HG03064 (cell line): Measurements from ENCODE around the gene FNBP1.

ENCODE experiments used
- ATAC-seq: cut with Tn5 transposase; IDR thresholded peaks from one replicate; pipeline ENCODE4 v1.9.1; 2021; ENCODE audit warnings: low read depth; ENCODE audit not compliant: unreplicated experiment

The FNBP1 gene

GRCh38 chr9:129884220-129885017 is 158.6 kb downstream of the FNBP1 start:
- peak; percentile 40 for ATAC-seq

GRCh38 chr9:129881547-129882324 is 161.3 kb downstream of the FNBP1 start:
- ATAC-seq, result no peak

DNA sequence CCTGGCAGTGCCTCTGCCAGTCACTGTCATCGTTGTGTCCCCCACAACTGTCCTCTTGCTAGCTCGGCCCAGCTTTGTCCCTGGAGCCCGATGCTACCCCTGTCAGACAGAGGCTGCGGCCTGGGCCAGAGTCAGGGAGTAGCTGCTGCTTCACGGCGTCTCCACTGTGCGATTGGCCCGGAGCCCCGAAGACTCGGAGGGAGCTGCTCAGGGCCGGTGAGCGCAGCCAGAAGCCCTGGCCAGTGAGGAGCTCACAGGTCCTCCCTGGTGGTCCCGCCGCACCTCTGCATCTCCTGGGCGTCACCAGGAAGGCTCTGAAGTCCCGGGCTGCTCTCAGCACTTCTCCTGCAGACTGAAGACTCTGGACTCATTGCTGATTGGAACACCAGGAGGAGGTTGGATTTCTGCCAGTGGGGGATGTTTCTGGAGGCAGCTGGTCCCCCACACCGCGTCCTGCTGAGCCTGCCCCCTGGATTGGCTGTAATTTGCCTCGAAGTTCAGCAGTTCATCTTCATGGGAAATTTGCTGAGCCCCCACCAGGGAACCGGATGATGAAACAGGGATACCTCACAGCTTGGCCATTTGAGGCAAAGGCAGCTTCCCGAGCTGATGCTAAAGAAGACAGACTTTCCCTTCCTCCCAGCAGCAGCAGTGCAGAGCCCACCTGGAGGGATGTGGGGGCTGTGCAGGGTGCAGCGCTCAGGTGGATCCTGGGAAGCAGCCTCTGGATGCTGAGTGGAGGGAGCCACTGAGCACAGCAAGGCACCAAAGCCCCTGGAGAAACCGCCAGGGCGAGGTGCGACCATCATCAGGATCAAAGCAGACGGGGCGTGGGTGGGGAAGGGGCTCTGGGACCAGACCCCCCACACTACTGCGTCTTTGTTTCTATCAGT is 162.1 kb downstream of the FNBP1 start:
- no peak for ATAC-seq

DNA sequence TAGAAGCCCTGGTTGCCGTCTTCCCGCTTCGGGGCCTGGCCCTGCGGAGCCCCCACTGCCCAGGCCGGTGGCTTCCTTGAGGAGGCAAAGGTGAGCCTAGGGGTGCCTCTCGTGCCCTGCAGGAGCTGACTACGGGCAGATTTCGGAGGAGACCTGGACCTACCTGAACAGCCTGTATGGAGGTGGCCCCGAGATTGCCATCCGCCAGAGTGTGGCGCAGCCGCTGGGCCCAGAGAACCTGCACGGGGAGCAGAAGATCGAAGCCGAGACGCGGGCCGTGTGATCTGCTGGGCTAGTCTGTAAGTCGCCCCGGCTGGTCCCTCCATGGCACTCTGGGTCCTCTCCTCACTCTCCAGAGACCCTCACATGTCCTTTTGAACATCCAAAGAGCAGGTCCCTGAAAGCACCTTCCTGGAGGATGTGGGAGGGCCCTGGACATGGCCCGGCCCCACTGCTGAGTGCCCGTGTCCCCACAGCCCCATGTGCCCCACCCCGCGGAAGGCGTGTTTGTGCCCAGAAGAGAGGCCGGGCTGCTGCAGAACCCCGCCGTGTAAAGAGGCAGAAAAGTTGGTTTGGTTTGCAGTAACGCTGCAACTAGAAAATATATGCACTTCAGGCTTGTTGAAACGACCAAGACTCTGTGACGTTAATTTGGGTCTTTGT is 162.9 kb downstream of the FNBP1 start:
- no peak for ATAC-seq

DNA sequence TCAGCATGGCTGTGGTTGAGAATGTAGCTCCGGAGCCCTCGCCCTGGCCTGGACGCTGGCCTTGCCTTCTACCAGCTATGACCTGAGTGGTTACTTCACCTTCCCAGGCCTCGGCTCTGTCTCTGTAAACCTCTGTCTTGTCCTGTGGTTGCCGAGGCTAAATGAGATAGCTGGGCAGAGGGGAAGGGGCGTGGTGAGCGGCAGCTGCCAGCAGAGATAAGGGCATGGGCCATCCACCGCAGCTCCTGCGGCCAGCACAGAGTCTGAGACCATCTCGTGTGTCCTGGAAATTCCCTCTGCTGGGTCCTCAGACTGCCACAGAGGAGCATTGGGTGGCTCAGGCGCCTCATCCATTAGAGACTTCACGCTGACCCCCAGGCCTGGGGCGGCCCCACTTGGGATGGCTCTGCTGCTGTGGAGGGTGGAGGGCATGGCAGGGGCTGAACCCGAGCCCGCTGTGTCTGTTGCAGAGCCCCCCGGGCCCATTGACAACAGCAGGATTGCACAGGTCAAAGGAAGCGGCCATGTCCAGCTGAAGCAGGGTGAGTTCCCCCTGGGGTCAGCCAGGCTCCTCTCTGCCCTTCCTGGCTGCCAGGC is 163.8 kb downstream of the FNBP1 start:
- ATAC-seq, result no peak

GRCh38 chr9:129878291-129878690 is 164.7 kb downstream of the FNBP1 start:
- no peak for ATAC-seq

DNA sequence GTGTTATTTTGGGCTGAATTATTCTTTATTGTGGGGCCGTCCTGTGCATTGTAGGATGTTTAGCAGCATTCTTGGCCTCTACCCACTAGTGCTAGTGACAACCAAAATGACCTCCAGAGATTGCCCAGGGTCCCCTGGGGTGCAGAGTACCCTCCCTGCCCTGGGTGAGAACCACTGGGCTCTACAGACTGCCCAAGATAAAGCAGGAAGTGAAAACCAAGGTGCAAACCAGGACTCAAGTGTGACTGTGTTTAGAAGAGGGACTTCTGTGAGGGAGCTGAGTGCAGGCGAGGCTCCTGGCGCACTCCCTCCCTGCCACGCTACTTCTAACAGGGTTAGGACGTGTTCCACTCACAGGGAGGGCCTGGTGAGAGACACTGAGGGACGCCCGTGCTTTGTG is 166.2 kb downstream of the FNBP1 start:
- no peak for ATAC-seq

DNA sequence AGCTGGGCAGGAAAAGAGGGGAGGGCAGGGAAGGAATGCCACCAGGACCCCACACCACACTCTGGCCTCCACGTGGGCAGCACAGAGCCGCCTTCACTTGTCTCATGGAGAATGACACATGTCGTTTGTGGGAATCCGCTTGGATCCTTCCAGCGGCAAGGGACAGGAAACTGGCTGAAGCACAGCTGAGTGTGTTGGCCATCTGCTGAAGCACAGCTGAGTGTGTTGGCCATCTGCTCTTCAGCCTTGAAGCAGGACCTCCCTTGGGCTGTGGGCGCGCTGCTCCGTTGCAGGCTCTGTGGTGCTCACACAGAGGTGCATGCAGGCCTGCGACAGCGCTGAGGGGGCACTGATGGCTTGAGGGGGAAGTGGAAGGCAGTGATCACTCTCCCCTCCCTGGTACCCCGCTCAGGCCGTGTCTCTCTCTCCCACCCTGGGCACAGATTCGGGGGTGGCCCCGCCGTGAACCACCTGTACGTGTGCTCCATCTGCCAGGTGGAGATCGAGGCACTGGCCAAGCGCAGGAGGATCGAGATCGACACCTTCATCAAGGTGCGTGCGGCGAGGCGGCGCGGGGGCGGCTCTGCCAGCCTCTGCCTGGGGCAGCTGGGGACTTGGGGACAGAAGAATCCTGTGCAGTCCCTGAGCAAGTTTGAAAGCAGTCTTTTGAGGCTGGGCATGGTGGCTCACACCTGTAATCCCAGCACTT is 167.1 kb downstream of the FNBP1 start:
- ATAC-seq, result no peak

GRCh38 chr9:129875181-129875611 is 167.8 kb downstream of the FNBP1 start:
- no peak for ATAC-seq

GRCh38 chr9:129874261-129875101 is 168.5 kb downstream of the FNBP1 start:
- ATAC-seq, result no peak

DNA sequence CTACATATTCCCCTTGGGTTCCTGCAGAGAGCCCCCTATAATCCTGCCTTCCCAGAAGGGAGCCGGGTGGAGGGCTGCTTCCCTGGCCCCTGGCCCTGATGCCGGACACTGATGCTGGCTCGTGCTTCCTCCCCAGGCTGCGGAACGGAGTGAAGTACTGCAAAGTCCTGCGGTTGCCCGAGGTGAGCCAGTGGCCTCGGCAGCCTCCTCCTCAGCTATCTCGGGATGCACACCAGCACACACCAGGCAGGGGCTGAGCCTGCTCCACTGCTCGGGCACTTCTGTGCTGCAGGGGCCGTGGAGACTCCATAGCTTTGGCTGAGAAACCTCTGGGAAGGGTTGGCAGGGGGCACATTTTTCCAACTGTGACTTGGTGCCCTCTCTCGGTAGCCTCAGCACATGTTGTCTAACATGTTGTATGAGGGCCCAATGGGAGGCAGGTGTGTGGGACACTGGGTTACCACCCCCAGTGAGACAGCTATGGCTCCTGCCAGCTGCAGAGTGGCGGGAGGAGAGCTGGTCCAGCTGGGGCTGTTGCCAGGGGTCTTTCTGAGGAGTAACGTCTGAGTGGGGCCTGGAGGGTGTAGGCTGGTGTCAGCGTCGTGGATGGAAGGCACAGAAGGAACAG is 169.3 kb downstream of the FNBP1 start:
- no peak for ATAC-seq

GRCh38 chr9:129871046-129871445 is 171.9 kb downstream of the FNBP1 start:
- ATAC-seq, result no peak

- ATAC-seq, result no peak
Measured at GRCh38 chr9:129869585-129870501, 173.1 kb downstream of the FNBP1 start.

DNA sequence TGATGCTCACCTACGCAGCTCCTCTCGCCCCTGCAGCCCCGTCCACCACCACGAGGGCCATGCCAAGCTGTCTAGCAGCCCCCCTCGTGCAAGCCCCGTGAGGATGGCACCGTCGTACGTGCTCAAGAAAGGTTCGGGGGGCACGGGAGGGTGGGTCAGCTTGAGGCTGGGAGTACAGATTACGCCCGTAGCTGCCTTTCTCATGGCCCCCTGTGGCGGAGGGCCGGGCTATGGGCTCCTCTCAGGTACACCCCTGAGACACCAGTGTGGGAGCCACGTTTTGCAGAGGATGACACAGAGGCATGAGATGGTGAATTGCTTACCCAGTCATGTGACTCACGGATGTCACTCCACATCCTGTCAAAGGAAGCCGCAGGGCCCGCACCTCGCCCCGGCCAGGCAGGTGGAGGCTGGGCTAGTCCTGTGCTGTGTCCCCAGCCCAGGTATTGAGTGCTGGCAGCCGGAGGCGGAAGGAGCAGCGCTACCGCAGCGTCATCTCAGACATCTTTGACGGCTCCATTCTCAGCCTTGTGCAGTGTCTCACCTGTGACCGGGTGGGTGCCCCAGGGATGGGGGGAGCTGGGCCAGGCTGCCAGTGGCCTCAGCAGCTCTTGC is 174.0 kb downstream of the FNBP1 start:
- no peak for ATAC-seq

DNA sequence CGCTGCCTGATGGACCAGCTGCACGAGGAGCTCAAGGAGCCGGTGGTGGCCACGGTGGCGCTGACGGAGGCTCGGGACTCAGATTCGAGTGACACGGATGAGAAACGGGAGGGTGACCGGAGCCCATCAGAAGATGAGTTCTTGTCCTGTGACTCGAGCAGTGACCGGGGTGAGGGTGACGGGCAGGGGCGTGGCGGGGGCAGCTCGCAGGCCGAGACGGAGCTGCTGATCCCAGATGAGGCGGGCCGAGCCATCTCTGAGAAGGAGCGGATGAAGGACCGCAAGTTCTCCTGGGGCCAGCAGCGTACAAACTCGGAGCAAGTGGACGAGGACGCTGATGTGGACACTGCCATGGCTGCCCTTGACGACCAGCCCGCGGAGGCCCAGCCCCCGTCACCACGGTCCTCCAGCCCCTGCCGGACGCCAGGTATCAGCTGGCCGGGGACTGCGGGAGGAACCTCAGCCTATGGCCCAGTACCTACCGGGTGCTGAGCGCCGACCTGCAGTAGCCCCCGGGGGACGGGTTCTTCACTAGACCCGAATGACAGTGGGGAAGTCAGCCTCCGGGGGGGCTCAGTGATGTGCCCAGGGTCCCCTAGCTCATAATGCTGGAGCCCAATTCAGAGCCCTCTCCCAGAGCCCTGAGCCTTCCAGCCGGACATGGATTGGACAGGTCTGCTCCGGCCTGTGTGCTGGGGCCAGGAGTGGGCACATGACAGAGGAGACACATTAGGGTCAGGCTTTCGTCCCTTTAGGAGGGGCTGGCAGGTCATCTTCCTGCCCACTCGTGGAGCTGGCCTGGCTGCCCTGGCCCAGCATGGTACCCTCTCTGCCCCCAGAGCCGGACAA is 174.7 kb downstream of the FNBP1 start:
- no peak for ATAC-seq
